Liver (tissue), 9 donors: Measurements from ENCODE around the gene PTPN14. TPM values are rescaled to one million over a fixed set of nuclear protein-coding genes. Genes with fewer than 3 reads are reported as not detected.

Experiments
- DNase-seq: peaks from one replicate; pipeline ENCODE4 v3.0.0-alpha.2; 2017; ENCODE audit warnings: low spot score
- H3K27ac ChIP-seq, 2 donors: one replicate each; pipeline ENCODE4 v1.7.0; 2013; ENCODE audit warnings: inconsistent platforms in 2 of 2, low read length in 2 of 2, control low read depth in 1 of 2, low read depth in 1 of 2, mild to moderate bottlenecking in 1 of 2
- H3K27me3 ChIP-seq, 4 donors: one replicate each; pipeline versions ENCODE4 v1.6.1 to v1.7.0; 2013; ENCODE audit warnings: low read length in 3 of 4, inconsistent platforms in 1 of 4, mild to moderate bottlenecking in 1 of 4, moderate library complexity in 1 of 4; ENCODE audit not compliant: control insufficient read depth in 4 of 4, insufficient read depth in 4 of 4
- H3K36me3 ChIP-seq, 4 donors: one replicate each; pipeline versions ENCODE4 v1.6.1 to v1.7.0; 2013; ENCODE audit warnings: low read length in 3 of 4, mild to moderate bottlenecking in 3 of 4, low read depth in 1 of 4, moderate library complexity in 1 of 4; ENCODE audit not compliant: control insufficient read depth in 4 of 4, insufficient read depth in 3 of 4
- H3K4me1 ChIP-seq, 4 donors: one replicate each; pipeline versions ENCODE4 v1.6.1 to v1.7.0; 2013; ENCODE audit warnings: low read length in 3 of 4, mild to moderate bottlenecking in 3 of 4, moderate library complexity in 1 of 4; ENCODE audit not compliant: control insufficient read depth in 4 of 4, insufficient read depth in 4 of 4
- H3K4me3 ChIP-seq, 3 donors: one replicate each; pipeline versions ENCODE4 v1.6.1 to v1.7.0; 2013; ENCODE audit warnings: low read length in 3 of 3, control low read depth in 1 of 3, low read depth in 1 of 3, mild to moderate bottlenecking in 1 of 3
- H3K9ac ChIP-seq, 2 donors: one replicate each; pipeline ENCODE4 v1.7.0; 2013; ENCODE audit warnings: low read length in 2 of 2, mild to moderate bottlenecking in 2 of 2, moderate library complexity in 2 of 2, control low read depth in 1 of 2, low read depth in 1 of 2
- H3K9me3 ChIP-seq, 4 donors: one replicate each; pipeline versions ENCODE4 v1.6.1 to v1.7.0; 2013; ENCODE audit warnings: low read length in 3 of 4; ENCODE audit not compliant: control insufficient read depth in 4 of 4
- ATF3 ChIP-seq: IDR thresholded peaks from 2 replicates; pipeline ENCODE4 v1.6.1; 2016; ENCODE audit warnings: antibody characterized with exemption
- CTCF ChIP-seq: fragments of 150-350 bp; IDR thresholded peaks from 2 replicates; pipeline ENCODE4 v1.5.1; 2017; ENCODE audit warnings: improper control_type of control experiment, low read depth, low read length; ENCODE audit not compliant: missing input control
- EGR1 ChIP-seq, 2 donors: IDR thresholded peaks; 2 replicates each; pipeline ENCODE4 v1.6.1; 2016 to 2018; ENCODE audit warnings: antibody characterized with exemption in 2 of 2, low read depth in 2 of 2
- FOXA1 ChIP-seq: IDR thresholded peaks from 2 replicates; pipeline ENCODE4 v1.6.1; 2016; ENCODE audit warnings: antibody characterized with exemption
- FOXA2 ChIP-seq: IDR thresholded peaks from 2 replicates; pipeline ENCODE4 v1.6.1; 2016; ENCODE audit warnings: antibody characterized with exemption
- GABPA ChIP-seq, 2 donors: IDR thresholded peaks in 1 of 2; conservative IDR thresholded peaks in 1 of 2; 2 replicates each; pipeline ENCODE4 v1.6.1; 2016; ENCODE audit warnings: antibody characterized with exemption in 2 of 2, mild to moderate bottlenecking in 1 of 2, moderate library complexity in 1 of 2
- HNF4A ChIP-seq, 2 donors: conservative IDR thresholded peaks; 2 replicates each; pipeline ENCODE4 v1.6.1; 2016; ENCODE audit warnings: antibody characterized with exemption in 2 of 2, mild to moderate bottlenecking in 2 of 2
- JUND ChIP-seq, 2 donors: IDR thresholded peaks; 2 replicates each; pipeline ENCODE4 v1.6.1; 2016; ENCODE audit warnings: antibody characterized with exemption in 2 of 2
- MAX ChIP-seq: IDR thresholded peaks from 2 replicates; pipeline ENCODE4 v1.6.1; 2016; ENCODE audit warnings: antibody characterized with exemption
- RAD21 ChIP-seq, 2 donors: IDR thresholded peaks; 2 replicates each; pipeline ENCODE4 v1.6.1; 2016; ENCODE audit warnings: antibody characterized with exemption in 2 of 2, mild to moderate bottlenecking in 2 of 2
- REST ChIP-seq: IDR thresholded peaks from 2 replicates; pipeline ENCODE4 v1.6.1; 2016; ENCODE audit warnings: antibody characterized with exemption, mild to moderate bottlenecking
- RXRA ChIP-seq, 2 donors: IDR thresholded peaks; 2 replicates each; pipeline ENCODE4 v1.6.1; 2017 to 2018; ENCODE audit warnings: antibody characterized with exemption in 2 of 2, mild to moderate bottlenecking in 1 of 2
- SP1 ChIP-seq: IDR thresholded peaks from 2 replicates; pipeline ENCODE4 v1.6.1; 2018; ENCODE audit warnings: antibody characterized with exemption, mild to moderate bottlenecking
- ZBTB33 ChIP-seq: IDR thresholded peaks from 2 replicates; pipeline ENCODE4 v1.6.1; 2016; ENCODE audit warnings: antibody characterized with exemption
- WGBS: extraction: QIAGEN DNeasy Blood & Tissue Kit; methylation state at CpG from one replicate; pipeline ENCODE4 v1.1.7; 2013; 5-methylcytosine and 5-hydroxymethylcytosine counted together
- polyA plus RNA-seq, 2 donors: library from polyadenylated mRNA; stranded (reverse) in 1 of 2; unstranded in 1 of 2; fragments of 200-250 nt in 1 of 2; fragments of >200 nt in 1 of 2; fragmentation: Nextera tagmentation in 1 of 2; extraction: Ambion mirVana in 1 of 2; gene quantifications; one replicate each; pipeline versions ENCODE4 v1.2.1 to v1.2.3, GENCODE V29; 2013 to 2015
- total RNA-seq, 2 donors: library from RNA; depleted of rRNA; stranded (reverse); fragments of >200 nt; gene quantifications; one replicate each; pipeline ENCODE4 v1.2.3, GENCODE V29; 2014
- donor health status: healthy.
- donor health status: healthy.
- donor health status: healthy.
- donor health status: healthy.
- donor health status: healthy.

PTPN14 gene
- total and polyA plus RNA-seq, 4 donors: 0.54 to 3.2 (median 1.5) TPM

- DNase-seq: no peak
- Histone ChIP-seq H3K36me3 (no peaks in the 10 kb centered on the region), H3K27me3 (no peaks in the 10 kb centered on the region), H3K4me1 (peaks cover 0 to 6% (median under 1%) of the 10 kb centered on the region in 4 donors), H3K9ac (no peak overlapping the region), H3K9me3 (no peaks in the 10 kb centered on the region), H3K4me3 (no peak overlapping the region), H3K27ac (no peak overlapping the region)
- TF ChIP-seq ZBTB33: no peak
- TF ChIP-seq EGR1 (IDR thresholded peaks at IDR 0.05; ENCODE audit: low read depth in 2 of 2): no peak
- TF ChIP-seq ATF3: no peak
- TF ChIP-seq HNF4A (conservative IDR thresholded peaks at IDR 0.05): no peak
- TF ChIP-seq SP1: no peak
- no peak for TF ChIP-seq FOXA1
- TF ChIP-seq REST: no peak
- TF ChIP-seq CTCF: no peak
- 95% methylated on average over 2 of the region's 2 CpGs for WGBS
Observed at GRCh38 chr1:214438530-214438929, 112.9 kb downstream of the PTPN14 start.

GRCh38 chr1:214438075-214438474, 113.3 kb downstream of the PTPN14 start:
- peaks cover 0 to 6% (median under 1%) of the 10 kb centered on the region in 4 donors for H3K4me1 ChIP-seq
- no peaks in the 10 kb centered on the region for H3K9me3 ChIP-seq
- H3K36me3 ChIP-seq: no peaks in the 10 kb centered on the region
- H3K4me3 ChIP-seq: no peak overlapping the region
- H3K27me3 ChIP-seq: no peaks in the 10 kb centered on the region
- no peak for DNase-seq
- WGBS: 87% methylated on average over 6 of the region's 6 CpGs
- no peak overlapping the region for H3K27ac ChIP-seq
- no peak overlapping the region for H3K9ac ChIP-seq
- TF ChIP-seq FOXA2 (no peak), CTCF (no peak), REST (no peak), ATF3 (no peak), RAD21 (IDR thresholded peaks at IDR 0.05) (no peak), GABPA (IDR thresholded peaks at IDR 0.05 in 1 of 2, conservative IDR thresholded peaks at IDR 0.05 in 1 of 2) (no peak), MAX (no peak), RXRA (IDR thresholded peaks at IDR 0.05) (no peak), ZBTB33 (no peak), JUND (IDR thresholded peaks at IDR 0.05) (no peak), EGR1 (IDR thresholded peaks at IDR 0.05; ENCODE audit: low read depth in 2 of 2) (no peak)
